HG03565 (cell line): ENCODE measurements around the gene PPT2.
"Not testable (repeated sequence)": the region's sequence is repeated elsewhere in the genome, so short reads cannot be mapped to it uniquely, and the experiment has no call there.

Experiments
- ATAC-seq: cut with Tn5 transposase; IDR thresholded peaks from one replicate; pipeline ENCODE4 v1.9.1; 2021; ENCODE audit warnings: mild to moderate bottlenecking, moderate library complexity; ENCODE audit not compliant: unreplicated experiment

Gene PPT2

GRCh38 chr6:32127409-32127716 lies 26.6 kb upstream of the PPT2 start:
- ATAC-seq = no peak

GRCh38 chr6:32127717-32128592 lies 26.0 kb upstream of the PPT2 start, which contains the start of gene ATF6B:
TSS of gene ATF6B (minus strand) at chr6:32128246. CDS start at chr6:32128207, 39 bp downstream.
- peak; percentile 81 for ATAC-seq

- ATAC-seq = no peak
Observed at GRCh38 chr6:32128751-32129296, 25.1 kb upstream of the PPT2 start.

GRCh38 chr6:32129297-32130088 lies 24.4 kb upstream of the PPT2 start:
- ATAC-seq = no peak

- ATAC-seq = no peak
Observed at GRCh38 chr6:32131439-32131948, 22.4 kb upstream of the PPT2 start.

GRCh38 chr6:32132110-32132509 lies 21.8 kb upstream of the PPT2 start:
- no peak for ATAC-seq

- ATAC-seq = no peak
Observed at GRCh38 chr6:32133786-32134185, 20.2 kb upstream of the PPT2 start.

GRCh38 chr6:32137454-32137853 lies 16.5 kb upstream of the PPT2 start:
- no peak for ATAC-seq

- ATAC-seq = no peak
Observed at GRCh38 chr6:32139590-32139989, 14.4 kb upstream of the PPT2 start.

- ATAC-seq = no peak
Observed at GRCh38 chr6:32140420-32141046, 13.4 kb upstream of the PPT2 start.

- ATAC-seq = not testable (repeated sequence)
Observed at GRCh38 chr6:32144238-32144637, 9.7 kb upstream of the PPT2 start.

GRCh38 chr6:32146287-32146686 lies 7.7 kb upstream of the PPT2 start:
- ATAC-seq = no peak

GRCh38 chr6:32146687-32147086 lies 7.3 kb upstream of the PPT2 start:
- ATAC-seq = no peak

GRCh38 chr6:32147401-32148132 lies 6.4 kb upstream of the PPT2 start:
- no peak for ATAC-seq

- ATAC-seq = no peak
Observed at GRCh38 chr6:32148289-32149091, 5.5 kb upstream of the PPT2 start.

- ATAC-seq = no peak
Observed at GRCh38 chr6:32149092-32149755, 4.7 kb upstream of the PPT2 start.

- no peak for ATAC-seq
Observed at GRCh38 chr6:32149932-32150870, 3.7 kb upstream of the PPT2 start.
